Astrocyte (in vitro differentiated cells and primary cell): Measurements from ENCODE around the gene KLHL10.

Source experiments
- CTCF ChIP-seq: IDR thresholded peaks from 2 replicates; pipeline ENCODE4 v1.5.1; 2011; ENCODE audit warnings: low read depth, mild to moderate bottlenecking, inconsistent platforms, low read length, moderate library complexity; ENCODE audit not compliant: insufficient read depth
- EZH2 ChIP-seq: IDR thresholded peaks from 2 replicates; pipeline ENCODE4 v1.6.1; 2012; ENCODE audit warnings: mild to moderate bottlenecking, low read length, inconsistent platforms; ENCODE audit not compliant: insufficient read depth

- TF ChIP-seq EZH2 = no peak
- TF ChIP-seq CTCF = no peak
Observed at GRCh38 chr17:41836550-41837196, 952 bp upstream of the KLHL10 start.
